Spleen (tissue), 13 donors: ENCODE results near the gene INPP4A. TPM values are rescaled to one million over a fixed set of nuclear protein-coding genes. Genes with fewer than 3 reads are reported as not detected.

Experiments used
- DNase-seq: peaks from one replicate; pipeline ENCODE4 v3.0.0-alpha.2; 2020
- H3K27ac ChIP-seq, 8 donors: fragments of 200-600 bp; sonication (generic) in 7 of 8; 1 replicate in 4 of 8; 2 replicates in 4 of 8; pipeline versions ENCODE4 v1.5.0 to v1.8.0; 2016 to 2021; ENCODE audit warnings: inconsistent platforms in 4 of 8, mild to moderate bottlenecking in 4 of 8, moderate library complexity in 1 of 8
- H3K27me3 ChIP-seq, 7 donors: fragments of 200-600 bp; sonication (generic) in 6 of 7; replicated peaks in 1 of 7; 1 replicate in 4 of 7; 2 replicates in 3 of 7; pipeline versions ENCODE4 v1.5.0 to v1.8.0; 2016 to 2021; ENCODE audit warnings: inconsistent platforms in 3 of 7, mild to moderate bottlenecking in 1 of 7
- H3K36me3 ChIP-seq, 6 donors: fragments of 200-600 bp; sonication (generic) in 5 of 6; 1 replicate in 4 of 6; 2 replicates in 2 of 6; pipeline versions ENCODE4 v1.5.0 to v1.8.0; 2016 to 2021; ENCODE audit warnings: inconsistent platforms in 2 of 6
- H3K4me1 ChIP-seq, 6 donors: fragments of 200-600 bp; sonication (generic) in 5 of 6; 1 replicate in 3 of 6; 2 replicates in 3 of 6; pipeline versions ENCODE4 v1.5.0 to v1.8.0; 2016 to 2021; ENCODE audit warnings: inconsistent platforms in 3 of 6
- H3K4me3 ChIP-seq, 8 donors: fragments of 200-600 bp; sonication (generic) in 7 of 8; 1 replicate in 4 of 8; 2 replicates in 4 of 8; pipeline versions ENCODE4 v1.5.0 to v1.8.0; 2016 to 2021; ENCODE audit warnings: inconsistent platforms in 4 of 8, mild to moderate bottlenecking in 4 of 8, moderate library complexity in 2 of 8
- H3K9me3 ChIP-seq, 8 donors: fragments of 200-600 bp; sonication (generic) in 7 of 8; 1 replicate in 4 of 8; 2 replicates in 4 of 8; pipeline versions ENCODE4 v1.5.0 to v1.8.0; 2016 to 2021; ENCODE audit warnings: inconsistent platforms in 4 of 8
- POLR2A ChIP-seq, 3 donors: fragments of 450-650 bp; IDR thresholded peaks; one replicate each; pipeline ENCODE4 v1.5.1; 2017; ENCODE audit warnings: antibody characterized with exemption in 3 of 3, mild to moderate bottlenecking in 1 of 3
- POLR2AphosphoS5 ChIP-seq, 3 donors: sonication (generic); formaldehyde crosslinking; IDR thresholded peaks; one replicate each; pipeline ENCODE4 v1.5.1; 2017; ENCODE audit warnings: antibody characterized with exemption in 3 of 3
- WGBS, 5 donors: extraction: QIAGEN DNeasy Blood & Tissue Kit in 3 of 5; methylation state at CpG; one replicate each; pipeline versions ENCODE4 v1.1.5 to v1.1.7; 2013 to 2018; 5-methylcytosine and 5-hydroxymethylcytosine counted together
- intact Hi-C: fragments of 100-400 bp; cut with DNase I; formaldehyde crosslinking; loops from one replicate; pipeline ENCODE4 v1.15.0; 2023; ENCODE audit warnings: low total_unique reads
- long read RNA-seq, 2 donors: transcript quantifications; one replicate each; lab custom pipeline, GENCODE V29; 2026
- polyA plus RNA-seq, 3 donors: library from polyadenylated mRNA; stranded (reverse); fragments of 200-250 nt; gene quantifications; one replicate each; pipeline ENCODE4 v1.2.1, GENCODE V29; 2013
- total RNA-seq, 7 donors: library from RNA; depleted of rRNA in 3 of 7; stranded (reverse); fragments of >200 nt in 3 of 7; fragmentation: NEBNext Ultra II Directional in 4 of 7; extraction: Animal tissue kit (Norgen Biotek cat#: 25700) in 4 of 7; gene quantifications; one replicate each; pipeline versions ENCODE4 v1.1.0 to v1.2.1, GENCODE V29; 2016 to 2021
- TF ChIP-seq, protein P1 (sequence below), 11 experiments: fragments of 200-600 bp in 7 of 11; fragments of 450-650 bp in 4 of 11; sonication (generic) in 4 of 11; IDR thresholded peaks in 8 of 11; conservative IDR thresholded peaks in 3 of 11; 1 replicate in 7 of 11; 2 replicates in 4 of 11; pipeline versions ENCODE4 v1.4.0 to v1.8.0; 2016 to 2021; ENCODE audit warnings: antibody characterized with exemption in 11 of 11, inconsistent platforms in 4 of 11, mild to moderate bottlenecking in 1 of 11
- donor health status: healthy with polysubstance abuse.
- donor health status: DM: no; HTN: no; CAD: no; lungs with moderate emphysema.
- donor health status: DM: no; HTN: no; CAD: no.
- donor health status: Bipolar disorder and iron deficiency.
- donor health status: healthy.
- donor health status: DM: no; HTN: no; CAD: no.
- donor health status: DM: yes; HTN: yes; CAD: no.

INPP4A gene
- total RNA-seq (100 to 1,000 TPM in 1 of 7 donors, 10 to 100 TPM in 6; 55.1 to 102 (median 76.5) TPM), polyA plus RNA-seq (1 to 10 TPM; 6.4 to 9.7 (median 7.1) TPM)
- long read RNA-seq, donor 1 = 0 reads
- long read RNA-seq, donor 2, partial matches to known transcripts = 0 of 2 reads
- long read RNA-seq, donor 2, other reads (novel, unspliced or antisense) = 0 of 2 reads

- 0 to 1% (median 1%) methylated on average over 8 to 75 of the region's 75 CpGs for WGBS, 5 donors
- peak; percentile 95 for DNase-seq
- Histone ChIP-seq H3K4me3 (peak within 1 kb of the TSS; percentile 67 to 81 (median 72)), H3K27ac (peak within 1 kb of the TSS; percentile 70 to 93 (median 86)), H3K4me1 (peaks cover 0 to 52% (median 37%) of the 10 kb centered on the region in 6 donors), H3K9me3 (peaks cover 0 to 11% (median 8%) of the 10 kb centered on the region in 8 donors), H3K27me3 (no peaks in the 10 kb centered on the region), H3K36me3 (no peaks in the 10 kb centered on the region)
- TF ChIP-seq POLR2AphosphoS5 (IDR thresholded peaks at IDR 0.05) (peak; percentile 76 to 84 (median 83)), POLR2A (IDR thresholded peaks at IDR 0.05) (no peak)
- TF ChIP-seq, protein P1, sequence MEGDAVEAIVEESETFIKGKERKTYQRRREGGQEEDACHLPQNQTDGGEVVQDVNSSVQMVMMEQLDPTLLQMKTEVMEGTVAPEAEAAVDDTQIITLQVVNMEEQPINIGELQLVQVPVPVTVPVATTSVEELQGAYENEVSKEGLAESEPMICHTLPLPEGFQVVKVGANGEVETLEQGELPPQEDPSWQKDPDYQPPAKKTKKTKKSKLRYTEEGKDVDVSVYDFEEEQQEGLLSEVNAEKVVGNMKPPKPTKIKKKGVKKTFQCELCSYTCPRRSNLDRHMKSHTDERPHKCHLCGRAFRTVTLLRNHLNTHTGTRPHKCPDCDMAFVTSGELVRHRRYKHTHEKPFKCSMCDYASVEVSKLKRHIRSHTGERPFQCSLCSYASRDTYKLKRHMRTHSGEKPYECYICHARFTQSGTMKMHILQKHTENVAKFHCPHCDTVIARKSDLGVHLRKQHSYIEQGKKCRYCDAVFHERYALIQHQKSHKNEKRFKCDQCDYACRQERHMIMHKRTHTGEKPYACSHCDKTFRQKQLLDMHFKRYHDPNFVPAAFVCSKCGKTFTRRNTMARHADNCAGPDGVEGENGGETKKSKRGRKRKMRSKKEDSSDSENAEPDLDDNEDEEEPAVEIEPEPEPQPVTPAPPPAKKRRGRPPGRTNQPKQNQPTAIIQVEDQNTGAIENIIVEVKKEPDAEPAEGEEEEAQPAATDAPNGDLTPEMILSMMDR (IDR thresholded peaks at IDR 0.05 in 8 of 11, conservative IDR thresholded peaks at IDR 0.05 in 3 of 11) = peak in 4 of 11 experiments; percentile 18 to 46 (median 32)
- intact Hi-C loops = no loop called here
These were observed at the start of gene INPP4A for GRCh38 chr2:98444436-98445176. Gene INPP4A (plus strand): TSS chr2:98444858. CDS start chr2:98520049, 75,191 bp downstream.

DNA sequence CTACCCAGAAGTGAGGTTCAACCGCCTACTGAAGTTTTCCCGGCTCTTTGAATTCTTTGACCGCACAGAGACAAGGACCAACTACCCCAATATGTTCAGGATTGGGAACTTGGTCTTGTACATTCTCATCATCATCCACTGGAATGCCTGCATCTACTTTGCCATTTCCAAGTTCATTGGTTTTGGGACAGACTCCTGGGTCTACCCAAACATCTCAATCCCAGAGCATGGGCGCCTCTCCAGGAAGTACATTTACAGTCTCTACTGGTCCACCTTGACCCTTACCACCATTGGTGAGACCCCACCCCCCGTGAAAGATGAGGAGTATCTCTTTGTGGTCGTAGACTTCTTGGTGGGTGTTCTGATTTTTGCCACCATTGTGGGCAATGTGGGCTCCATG, 48.7 kb upstream of the INPP4A start:
- Histone ChIP-seq H3K4me3 (no peak overlapping the region), H3K27ac (no peak overlapping the region), H3K4me1 (no peaks in the 10 kb centered on the region), H3K9me3 (no peaks in the 10 kb centered on the region), H3K27me3 (peaks cover 0 to 31% (median 0%) of the 10 kb centered on the region in 7 donors), H3K36me3 (no peaks in the 10 kb centered on the region)
- 86 to 96% (median 89%) methylated on average over 6 of the region's 6 CpGs for WGBS, 5 donors
- intact Hi-C loops = no loop called here
- DNase-seq = no peak
- TF ChIP-seq POLR2A (IDR thresholded peaks at IDR 0.05) (no peak), POLR2AphosphoS5 (IDR thresholded peaks at IDR 0.05) (no peak)
- TF ChIP-seq, protein P1 (IDR thresholded peaks at IDR 0.05 in 8 of 11, conservative IDR thresholded peaks at IDR 0.05 in 3 of 11) = no peak

- Histone ChIP-seq H3K27me3 (peaks cover 0 to 31% (median 0%) of the 10 kb centered on the region in 7 donors), H3K9me3 (no peaks in the 10 kb centered on the region), H3K4me3 (no peak overlapping the region), H3K36me3 (no peaks in the 10 kb centered on the region), H3K27ac (no peak overlapping the region), H3K4me1 (no peaks in the 10 kb centered on the region)
- no peak for TF ChIP-seq POLR2A (IDR thresholded peaks at IDR 0.05)
- WGBS, 5 donors = 88 to 94% (median 91%) methylated on average over 23 of the region's 23 CpGs
- intact Hi-C loops = no loop called here
- no peak for DNase-seq
These were observed 47.8 kb upstream of the INPP4A start for GRCh38 chr2:98396745-98397355.

DNA sequence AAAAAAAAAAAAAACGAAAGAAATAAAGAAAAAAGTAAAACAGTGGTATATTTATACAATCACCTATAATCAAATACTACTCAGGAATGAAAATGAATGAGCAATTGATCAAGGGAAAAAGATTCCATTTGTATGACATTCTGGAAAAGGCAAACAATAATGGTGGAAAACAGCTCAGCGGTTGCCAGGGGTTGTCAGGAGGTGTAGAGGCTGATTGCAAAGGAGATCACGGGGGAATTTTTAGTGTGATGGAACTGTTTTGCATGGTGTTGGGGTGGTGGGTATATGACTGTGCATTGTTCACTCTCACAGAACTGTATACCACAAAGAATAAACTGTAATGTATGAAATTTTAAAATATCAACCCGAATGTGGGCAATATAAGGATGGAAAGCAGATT, 45.5 kb upstream of the INPP4A start:
- 71 to 77% (median 75%) methylated on average over 4 of the region's 4 CpGs for WGBS, 5 donors
- Histone ChIP-seq H3K9me3 (no peaks in the 10 kb centered on the region), H3K36me3 (no peaks in the 10 kb centered on the region), H3K4me3 (no peak overlapping the region), H3K27ac (no peak overlapping the region), H3K4me1 (no peaks in the 10 kb centered on the region), H3K27me3 (peaks cover 0 to 31% (median 0%) of the 10 kb centered on the region in 7 donors)
- intact Hi-C loops = no loop called here
- no peak for DNase-seq
- TF ChIP-seq POLR2AphosphoS5 (IDR thresholded peaks at IDR 0.05) (no peak), POLR2A (IDR thresholded peaks at IDR 0.05) (no peak)
- TF ChIP-seq, protein P1 (IDR thresholded peaks at IDR 0.05 in 8 of 11, conservative IDR thresholded peaks at IDR 0.05 in 3 of 11) = no peak
